ENCODE data around the gene PRRT3.
"Not testable (repeated sequence)": the region's sequence is repeated elsewhere in the genome, so short reads cannot be mapped to it uniquely, and the experiment has no call there.

Gene PRRT3

GRCh38 chr3:9940746-9941145 lies 11.5 kb downstream of the PRRT3 start:
- Histone ChIP-seq H3K27ac (ENCODE audit: low read depth, low read length) (no peak overlapping the region), H2BK120ac (ENCODE audit: low read depth, low read length) (no peak overlapping the region), H2BK5ac (ENCODE audit: low read length) (no peak overlapping the region), H3K4me2 (ENCODE audit: low read length) (no peak overlapping the region), H3K23ac (ENCODE audit: low read length) (no peak overlapping the region), H3K4me3 (ENCODE audit: low read length) (no peak overlapping the region), H3K4me1 (ENCODE audit: control insufficient read depth, low read depth, low read length) (no peaks in the 10 kb centered on the region), H3K36me3 (ENCODE audit: control insufficient read depth, insufficient read depth, low read length) (no peaks in the 10 kb centered on the region), H4K5ac (ENCODE audit: low read length) (no peak overlapping the region), H3K4ac (ENCODE audit: low read depth, low read length) (no peak overlapping the region), H4K8ac (ENCODE audit: low read depth, low read length) (no peak overlapping the region), H3K79me2 (ENCODE audit: control insufficient read depth, insufficient read depth, low read length) (no peaks in the 10 kb centered on the region), H2AK5ac (ENCODE audit: low read length) (no peak overlapping the region), H3K56ac (ENCODE audit: low read length) (no peak overlapping the region), H3K9ac (ENCODE audit: low read length) (no peak overlapping the region), H2BK15ac (replicated peaks; ENCODE audit: low read depth) (no peak overlapping the region), H3K27me3 (ENCODE audit: insufficient read depth, low read length, poor library complexity) (no peaks in the 10 kb centered on the region), H3K18ac (ENCODE audit: low read length) (no peak overlapping the region), H3K79me1 (ENCODE audit: low read length) (no peaks in the 10 kb centered on the region)
- WGBS (ENCODE audit: extremely low coverage, insufficient coverage, low lambda C conversion rate) = no CpG with 5 or more reads among the region's 10 CpGs
- no peak for DNase-seq

- H3K4me3 ChIP-seq (ENCODE audit: low read length) = not testable (repeated sequence)
- WGBS (ENCODE audit: extremely low coverage, insufficient coverage, low lambda C conversion rate) = no CpG with 5 or more reads among the region's 32 CpGs
Observed at GRCh38 chr3:9939906-9940305, 12.3 kb downstream of the PRRT3 start.

GRCh38 chr3:9938966-9939365 lies 13.2 kb downstream of the PRRT3 start:
- H2AK5ac ChIP-seq (ENCODE audit: low read length) = no peak overlapping the region
- no CpG with 5 or more reads among the region's 2 CpGs for WGBS (ENCODE audit: extremely low coverage, insufficient coverage, low lambda C conversion rate)
- H3K27ac ChIP-seq (ENCODE audit: low read depth, low read length) = no peak overlapping the region
- no peak overlapping the region for H2BK5ac ChIP-seq (ENCODE audit: low read length)
- H3K4me1 ChIP-seq (ENCODE audit: control insufficient read depth, low read depth, low read length) = peaks cover 3% of the 10 kb centered on the region
- DNase-seq = no peak
- no peak overlapping the region for H3K4me2 ChIP-seq (ENCODE audit: low read length)
- H3K23ac ChIP-seq (ENCODE audit: low read length) = no peak overlapping the region
- H3K36me3 ChIP-seq (ENCODE audit: control insufficient read depth, insufficient read depth, low read length) = no peaks in the 10 kb centered on the region
- H3K79me1 ChIP-seq (ENCODE audit: low read length) = no peaks in the 10 kb centered on the region
- no peaks in the 10 kb centered on the region for H3K27me3 ChIP-seq (ENCODE audit: insufficient read depth, low read length, poor library complexity)
- no peak overlapping the region for H4K5ac ChIP-seq (ENCODE audit: low read length)
- H2BK15ac ChIP-seq (replicated peaks; ENCODE audit: low read depth) = no peak overlapping the region
- no peaks in the 10 kb centered on the region for H3K79me2 ChIP-seq (ENCODE audit: control insufficient read depth, insufficient read depth, low read length)
- no peak overlapping the region for H3K9ac ChIP-seq (ENCODE audit: low read length)
- no peak overlapping the region for H3K4me3 ChIP-seq (ENCODE audit: low read length)
- no peak overlapping the region for H2BK120ac ChIP-seq (ENCODE audit: low read depth, low read length)
- no peak overlapping the region for H3K56ac ChIP-seq (ENCODE audit: low read length)
- H3K4ac ChIP-seq (ENCODE audit: low read depth, low read length) = no peak overlapping the region
- H4K8ac ChIP-seq (ENCODE audit: low read depth, low read length) = no peak overlapping the region
- no peak overlapping the region for H3K18ac ChIP-seq (ENCODE audit: low read length)

More at GRCh38 chr3:9939906-9940305, 12.3 kb downstream of the PRRT3 start:
- H3K4me1 ChIP-seq (ENCODE audit: control insufficient read depth, low read depth, low read length); H3K18ac ChIP-seq (ENCODE audit: low read length); H4K5ac ChIP-seq (ENCODE audit: low read length); H2BK120ac ChIP-seq (ENCODE audit: low read depth, low read length); H2BK15ac ChIP-seq (replicated peaks; ENCODE audit: low read depth); DNase-seq; H3K27me3 ChIP-seq (ENCODE audit: insufficient read depth, low read length, poor library complexity); H3K36me3 ChIP-seq (ENCODE audit: control insufficient read depth, insufficient read depth, low read length); H2BK5ac ChIP-seq (ENCODE audit: low read length); H3K4me2 ChIP-seq (ENCODE audit: low read length); H3K27ac ChIP-seq (ENCODE audit: low read depth, low read length); H2AK5ac ChIP-seq (ENCODE audit: low read length); H3K23ac ChIP-seq (ENCODE audit: low read length); H4K8ac ChIP-seq (ENCODE audit: low read depth, low read length); H3K79me2 ChIP-seq (ENCODE audit: control insufficient read depth, insufficient read depth, low read length); H3K79me1 ChIP-seq (ENCODE audit: low read length); H3K9ac ChIP-seq (ENCODE audit: low read length); H3K4ac ChIP-seq (ENCODE audit: low read depth, low read length); H3K56ac ChIP-seq (ENCODE audit: low read length): not testable (repeated sequence)

- Histone ChIP-seq H3K4me3 (ENCODE audit: low read length) (no peak overlapping the region), H3K9ac (ENCODE audit: low read length) (no peak overlapping the region), H2BK120ac (ENCODE audit: low read depth, low read length) (no peak overlapping the region), H3K79me2 (ENCODE audit: control insufficient read depth, insufficient read depth, low read length) (no peaks in the 10 kb centered on the region), H3K56ac (ENCODE audit: low read length) (no peak overlapping the region), H4K8ac (ENCODE audit: low read depth, low read length) (no peak overlapping the region), H2BK15ac (replicated peaks; ENCODE audit: low read depth) (no peak overlapping the region), H4K5ac (ENCODE audit: low read length) (no peak overlapping the region), H3K4ac (ENCODE audit: low read depth, low read length) (no peak overlapping the region), H3K27me3 (ENCODE audit: insufficient read depth, low read length, poor library complexity) (no peaks in the 10 kb centered on the region), H3K4me1 (ENCODE audit: control insufficient read depth, low read depth, low read length) (peaks cover 3% of the 10 kb centered on the region), H2BK5ac (ENCODE audit: low read length) (no peak overlapping the region), H3K18ac (ENCODE audit: low read length) (no peak overlapping the region), H3K79me1 (ENCODE audit: low read length) (no peaks in the 10 kb centered on the region), H3K23ac (ENCODE audit: low read length) (no peak overlapping the region), H3K36me3 (ENCODE audit: control insufficient read depth, insufficient read depth, low read length) (no peaks in the 10 kb centered on the region), H3K27ac (ENCODE audit: low read depth, low read length) (no peak overlapping the region), H2AK5ac (ENCODE audit: low read length) (no peak overlapping the region), H3K4me2 (ENCODE audit: low read length) (no peak overlapping the region)
- no CpG with 5 or more reads among the region's 13 CpGs for WGBS (ENCODE audit: extremely low coverage, insufficient coverage, low lambda C conversion rate)
- DNase-seq = no peak
Observed at GRCh38 chr3:9937486-9938238, 14.5 kb downstream of the PRRT3 start.

- H3K18ac ChIP-seq (ENCODE audit: low read length) = no peak overlapping the region
- H3K27ac ChIP-seq (ENCODE audit: low read depth, low read length) = no peak overlapping the region
- no CpG with 5 or more reads among the region's 5 CpGs for WGBS (ENCODE audit: extremely low coverage, insufficient coverage, low lambda C conversion rate)
- no peak overlapping the region for H4K8ac ChIP-seq (ENCODE audit: low read depth, low read length)
- H3K56ac ChIP-seq (ENCODE audit: low read length) = no peak overlapping the region
- no peak overlapping the region for H3K9ac ChIP-seq (ENCODE audit: low read length)
- no peak overlapping the region for H3K4me2 ChIP-seq (ENCODE audit: low read length)
- H3K23ac ChIP-seq (ENCODE audit: low read length) = no peak overlapping the region
- no peaks in the 10 kb centered on the region for H3K27me3 ChIP-seq (ENCODE audit: insufficient read depth, low read length, poor library complexity)
- no peak for DNase-seq
- H3K4me3 ChIP-seq (ENCODE audit: low read length) = no peak overlapping the region
- H4K5ac ChIP-seq (ENCODE audit: low read length) = no peak overlapping the region
- H2BK15ac ChIP-seq (replicated peaks; ENCODE audit: low read depth) = no peak overlapping the region
- H3K4ac ChIP-seq (ENCODE audit: low read depth, low read length) = no peak overlapping the region
- no peak overlapping the region for H2BK5ac ChIP-seq (ENCODE audit: low read length)
- no peak overlapping the region for H2BK120ac ChIP-seq (ENCODE audit: low read depth, low read length)
- peaks cover 3% of the 10 kb centered on the region for H3K4me1 ChIP-seq (ENCODE audit: control insufficient read depth, low read depth, low read length)
- H2AK5ac ChIP-seq (ENCODE audit: low read length) = no peak overlapping the region
- H3K79me1 ChIP-seq (ENCODE audit: low read length) = no peaks in the 10 kb centered on the region
- H3K79me2 ChIP-seq (ENCODE audit: control insufficient read depth, insufficient read depth, low read length) = no peaks in the 10 kb centered on the region
- no peaks in the 10 kb centered on the region for H3K36me3 ChIP-seq (ENCODE audit: control insufficient read depth, insufficient read depth, low read length)
Observed at GRCh38 chr3:9935966-9936510, 16.2 kb downstream of the PRRT3 start.

DNA sequence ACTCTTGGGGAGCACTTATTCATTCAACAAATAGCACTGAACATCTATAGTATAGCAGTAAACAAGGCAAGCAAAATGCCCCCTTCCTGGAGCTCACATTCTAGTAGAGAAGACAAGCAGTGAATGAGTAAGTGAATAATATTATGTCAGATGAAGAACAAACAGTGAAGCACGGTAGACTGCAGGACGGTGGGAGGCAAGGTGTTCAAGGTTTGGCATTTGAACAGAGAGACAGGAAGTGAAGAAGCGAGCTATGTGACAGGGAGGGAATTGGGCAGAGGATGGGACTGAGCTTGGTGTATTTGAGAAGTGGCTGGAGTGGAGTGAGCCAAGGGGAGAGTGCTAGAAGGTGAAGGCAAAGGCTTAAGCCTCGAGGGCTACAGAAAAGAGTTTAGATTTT lies 17.2 kb downstream of the PRRT3 start:
- no peak overlapping the region for H3K4me2 ChIP-seq (ENCODE audit: low read length)
- H2BK120ac ChIP-seq (ENCODE audit: low read depth, low read length) = no peak overlapping the region
- peaks cover 3% of the 10 kb centered on the region for H3K4me1 ChIP-seq (ENCODE audit: control insufficient read depth, low read depth, low read length)
- H3K18ac ChIP-seq (ENCODE audit: low read length) = no peak overlapping the region
- H3K36me3 ChIP-seq (ENCODE audit: control insufficient read depth, insufficient read depth, low read length) = no peaks in the 10 kb centered on the region
- no peak overlapping the region for H3K4me3 ChIP-seq (ENCODE audit: low read length)
- H3K9ac ChIP-seq (ENCODE audit: low read length) = no peak overlapping the region
- H4K5ac ChIP-seq (ENCODE audit: low read length) = no peak overlapping the region
- H2AK5ac ChIP-seq (ENCODE audit: low read length) = no peak overlapping the region
- no peak overlapping the region for H3K4ac ChIP-seq (ENCODE audit: low read depth, low read length)
- H3K56ac ChIP-seq (ENCODE audit: low read length) = no peak overlapping the region
- H2BK5ac ChIP-seq (ENCODE audit: low read length) = no peak overlapping the region
- no peak overlapping the region for H3K23ac ChIP-seq (ENCODE audit: low read length)
- no peak overlapping the region for H2BK15ac ChIP-seq (replicated peaks; ENCODE audit: low read depth)
- H3K27ac ChIP-seq (ENCODE audit: low read depth, low read length) = no peak overlapping the region
- H3K79me2 ChIP-seq (ENCODE audit: control insufficient read depth, insufficient read depth, low read length) = no peaks in the 10 kb centered on the region
- WGBS (ENCODE audit: extremely low coverage, insufficient coverage, low lambda C conversion rate) = no CpG with 5 or more reads among the region's 4 CpGs
- H4K8ac ChIP-seq (ENCODE audit: low read depth, low read length) = no peak overlapping the region
- H3K27me3 ChIP-seq (ENCODE audit: insufficient read depth, low read length, poor library complexity) = no peaks in the 10 kb centered on the region
- no peak for DNase-seq
- no peaks in the 10 kb centered on the region for H3K79me1 ChIP-seq (ENCODE audit: low read length)
